NCI-H446 (cell line): ENCODE results near the gene OR52I2.

Source experiments
- DNase-seq, 2 experiments: peaks; one replicate each; lab custom pipeline; 2025; lab: John Stamatoyannopoulos, UW

Gene OR52I2

GRCh38 chr11:4607781-4608666 lies 26.5 kb downstream of the OR52I2 start, which contains the start of gene TRIM68:
Gene TRIM68 (minus strand): TSS chr11:4608231. CDS start chr11:4605504, 2,727 bp downstream.
- peak; percentile 89 to 98 for DNase-seq

- DNase-seq, result no peak
These were observed 28.9 kb downstream of the OR52I2 start for GRCh38 chr11:4610258-4610935.

GRCh38 chr11:4611986-4612385 lies 30.4 kb downstream of the OR52I2 start:
- no peak for DNase-seq

GRCh38 chr11:4615856-4616444 lies 34.4 kb downstream of the OR52I2 start:
- DNase-seq, result no peak

GRCh38 chr11:4619514-4619913 lies 38.0 kb downstream of the OR52I2 start:
- DNase-seq, result no peak

- DNase-seq, result peak; percentile 47 to 82
These were observed 44.9 kb downstream of the OR52I2 start for GRCh38 chr11:4626207-4627099.

- DNase-seq, result no peak
These were observed 54.6 kb downstream of the OR52I2 start for GRCh38 chr11:4636136-4636535.

- peak; percentile 53 to 79 for DNase-seq
These were observed 55.6 kb downstream of the OR52I2 start, which contains the start of gene OR51D1 for GRCh38 chr11:4636962-4637661. Gene OR51D1 (plus strand): TSS chr11:4637477. CDS start chr11:4639791, 2,314 bp downstream.

- no peak for DNase-seq
These were observed 56.1 kb downstream of the OR52I2 start for GRCh38 chr11:4637662-4638047.

- no peak for DNase-seq
These were observed 58.4 kb downstream of the OR52I2 start for GRCh38 chr11:4639931-4640330.

GRCh38 chr11:4641501-4641900 lies 60.0 kb downstream of the OR52I2 start:
- no peak for DNase-seq

- DNase-seq, result no peak
These were observed 60.5 kb downstream of the OR52I2 start for GRCh38 chr11:4642043-4642442.
